HepG2 (cell line): ENCODE results near the gene JAG1.

Experiments used
- MAX ChIP-seq: IDR thresholded peaks from 2 replicates; pipeline ENCODE4 v1.6.1; 2012; ENCODE audit warnings: inconsistent platforms
- TF ChIP-seq, protein P1 (sequence below): sonication (generic); formaldehyde crosslinking; IDR thresholded peaks from 2 replicates; pipeline ENCODE4 v1.8.0; 2022; ENCODE audit warnings: missing genetic modification reagents, mild to moderate bottlenecking, borderline replicate concordance

DNA sequence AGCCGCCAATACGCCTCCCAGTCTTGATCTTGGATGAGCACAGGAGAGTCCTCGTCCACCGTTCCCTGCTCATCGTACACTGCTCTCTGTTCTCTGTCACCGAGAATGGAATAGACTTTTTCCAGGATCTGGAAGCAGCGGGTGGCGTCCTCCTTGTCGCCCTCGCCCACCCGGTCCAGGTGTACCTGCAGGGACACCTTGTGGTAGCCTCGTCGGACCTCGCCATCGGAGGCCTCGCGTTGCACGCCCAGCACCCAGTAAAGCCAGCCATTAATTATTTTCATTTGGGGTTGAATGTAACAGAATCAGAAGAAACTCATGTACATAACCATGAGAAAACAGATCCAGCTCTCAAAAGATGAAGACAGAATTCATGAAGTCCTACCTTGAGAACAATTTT is 59.9 kb downstream of the JAG1 start:
- no peak for TF ChIP-seq MAX
- TF ChIP-seq, protein P1, sequence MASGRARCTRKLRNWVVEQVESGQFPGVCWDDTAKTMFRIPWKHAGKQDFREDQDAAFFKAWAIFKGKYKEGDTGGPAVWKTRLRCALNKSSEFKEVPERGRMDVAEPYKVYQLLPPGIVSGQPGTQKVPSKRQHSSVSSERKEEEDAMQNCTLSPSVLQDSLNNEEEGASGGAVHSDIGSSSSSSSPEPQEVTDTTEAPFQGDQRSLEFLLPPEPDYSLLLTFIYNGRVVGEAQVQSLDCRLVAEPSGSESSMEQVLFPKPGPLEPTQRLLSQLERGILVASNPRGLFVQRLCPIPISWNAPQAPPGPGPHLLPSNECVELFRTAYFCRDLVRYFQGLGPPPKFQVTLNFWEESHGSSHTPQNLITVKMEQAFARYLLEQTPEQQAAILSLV (CRISPR knock-in tag): no peak
